Type B pancreatic cell (in vitro differentiated cells): ENCODE measurements around the gene AKT2. TPM values are rescaled to one million over a fixed set of nuclear protein-coding genes. Genes with fewer than 3 reads are reported as not detected.

ENCODE experiments used
- DNase-seq: peaks from one replicate; pipeline ENCODE4 v3.0.0; 2021; ENCODE audit warnings: mixed read lengths; ENCODE audit not compliant: unreplicated experiment; ENCODE audit errors: extremely low spot score
- H3K27ac Mint-ChIP-seq: 2 replicates; pipeline ENCODE4 v1.8.0; 2021; ENCODE audit warnings: mild to moderate bottlenecking, mixed read lengths
- H3K27me3 Mint-ChIP-seq: 2 replicates; pipeline ENCODE4 v1.8.0; 2021; ENCODE audit warnings: mixed read lengths
- H3K36me3 Mint-ChIP-seq: 2 replicates; pipeline ENCODE4 v1.8.0; 2021; ENCODE audit warnings: mixed read lengths
- H3K4me1 Mint-ChIP-seq: one replicate; pipeline ENCODE4 v1.8.0; 2021; ENCODE audit warnings: mixed read lengths; ENCODE audit not compliant: unreplicated experiment
- H3K4me3 Mint-ChIP-seq: 2 replicates; pipeline ENCODE4 v1.8.0; 2021; ENCODE audit warnings: mild to moderate bottlenecking, mixed read lengths
- H3K9me3 Mint-ChIP-seq: 2 replicates; pipeline ENCODE4 v1.8.0; 2021; ENCODE audit warnings: mixed read lengths
- total RNA-seq: library from RNA; stranded (reverse); gene quantifications from 2 replicates; pipeline ENCODE4 v1.2.1, GENCODE V29; 2021; ENCODE audit warnings: low replicate concordance
- TF ChIP-seq, protein P1 (sequence below): fragments of 200-600 bp; sonication (generic); conservative IDR thresholded peaks from 2 replicates; pipeline ENCODE4 v1.5.0; 2021; ENCODE audit warnings: antibody characterized with exemption, mild to moderate bottlenecking

AKT2 gene
- total RNA-seq, 1 donor from 2014 or later = 149 TPM

DNA sequence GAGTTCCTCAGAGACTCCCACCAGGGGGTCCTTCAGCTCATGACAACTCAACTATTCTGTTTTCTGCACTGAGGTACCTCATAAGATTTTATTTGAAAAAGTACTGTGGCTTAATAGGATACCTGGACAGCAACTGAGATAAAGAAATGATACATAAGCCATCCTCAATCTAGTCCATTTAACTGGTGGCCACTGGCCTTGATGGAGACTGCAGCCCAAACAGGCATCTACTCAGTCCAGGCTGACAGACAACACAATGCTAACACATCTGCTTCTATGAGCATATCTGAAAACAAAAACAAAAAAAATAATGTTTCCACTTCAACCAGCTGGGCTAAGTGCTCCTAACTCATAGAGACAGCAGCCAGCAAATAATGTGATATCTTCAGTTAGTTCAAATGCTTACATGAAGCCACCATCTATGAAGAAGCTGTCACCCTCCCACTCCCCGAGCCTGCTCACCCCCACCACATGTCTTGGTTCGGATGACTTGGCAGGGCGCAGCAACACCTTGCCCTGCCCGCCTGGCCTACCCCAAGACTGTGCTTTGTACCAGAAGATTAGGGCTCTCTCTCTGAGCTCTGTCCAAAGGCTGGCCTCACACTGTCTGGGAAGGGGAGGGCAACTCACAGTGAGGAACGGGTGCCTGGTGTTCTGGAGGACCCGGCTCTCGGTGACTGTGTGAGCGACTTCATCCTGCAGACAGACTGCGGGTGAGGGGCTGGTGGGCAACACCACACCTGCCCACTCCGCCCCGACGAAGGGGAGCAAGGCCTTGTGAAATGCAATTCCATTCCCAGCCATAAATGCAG lies 45.5 kb downstream of the AKT2 start:
- Mint-ChIP-seq H3K4me1 (peaks cover 5% of the 10 kb centered on the region), H3K4me3 (no peak overlapping the region), H3K9me3 (no peaks in the 10 kb centered on the region), H3K27me3 (no peaks in the 10 kb centered on the region), H3K36me3 (peaks cover 7% of the 10 kb centered on the region), H3K27ac (no peak overlapping the region)
- TF ChIP-seq, protein P1, sequence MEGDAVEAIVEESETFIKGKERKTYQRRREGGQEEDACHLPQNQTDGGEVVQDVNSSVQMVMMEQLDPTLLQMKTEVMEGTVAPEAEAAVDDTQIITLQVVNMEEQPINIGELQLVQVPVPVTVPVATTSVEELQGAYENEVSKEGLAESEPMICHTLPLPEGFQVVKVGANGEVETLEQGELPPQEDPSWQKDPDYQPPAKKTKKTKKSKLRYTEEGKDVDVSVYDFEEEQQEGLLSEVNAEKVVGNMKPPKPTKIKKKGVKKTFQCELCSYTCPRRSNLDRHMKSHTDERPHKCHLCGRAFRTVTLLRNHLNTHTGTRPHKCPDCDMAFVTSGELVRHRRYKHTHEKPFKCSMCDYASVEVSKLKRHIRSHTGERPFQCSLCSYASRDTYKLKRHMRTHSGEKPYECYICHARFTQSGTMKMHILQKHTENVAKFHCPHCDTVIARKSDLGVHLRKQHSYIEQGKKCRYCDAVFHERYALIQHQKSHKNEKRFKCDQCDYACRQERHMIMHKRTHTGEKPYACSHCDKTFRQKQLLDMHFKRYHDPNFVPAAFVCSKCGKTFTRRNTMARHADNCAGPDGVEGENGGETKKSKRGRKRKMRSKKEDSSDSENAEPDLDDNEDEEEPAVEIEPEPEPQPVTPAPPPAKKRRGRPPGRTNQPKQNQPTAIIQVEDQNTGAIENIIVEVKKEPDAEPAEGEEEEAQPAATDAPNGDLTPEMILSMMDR = no peak
- no peak for DNase-seq

GRCh38 chr19:40238775-40239174 lies 46.4 kb downstream of the AKT2 start:
- Mint-ChIP-seq H3K4me3 (no peak overlapping the region), H3K4me1 (no peaks in the 10 kb centered on the region), H3K9me3 (no peaks in the 10 kb centered on the region), H3K36me3 (peaks cover 7% of the 10 kb centered on the region), H3K27me3 (no peaks in the 10 kb centered on the region), H3K27ac (no peak overlapping the region)
- TF ChIP-seq, protein P1 = no peak
- no peak for DNase-seq

DNA sequence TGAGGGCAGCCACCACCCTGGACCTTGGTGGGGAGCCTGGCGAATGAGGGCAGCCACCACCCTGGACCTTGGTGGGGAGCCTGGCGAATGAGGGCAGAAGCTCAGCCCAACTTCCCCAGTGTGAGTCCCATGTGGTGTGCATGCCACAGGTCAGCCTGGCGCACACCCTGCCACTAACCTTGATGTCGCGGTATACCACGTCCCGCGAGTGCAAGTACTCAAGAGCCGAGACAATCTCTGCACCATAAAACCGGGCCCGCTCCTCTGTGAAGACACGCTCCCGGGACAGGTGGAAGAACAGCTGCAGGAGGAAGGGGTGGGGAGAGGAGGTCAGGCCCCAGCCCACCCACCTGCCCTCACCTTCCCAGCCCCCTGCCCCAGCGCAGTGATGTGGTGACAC lies 47.4 kb downstream of the AKT2 start:
- peaks cover 7% of the 10 kb centered on the region for H3K36me3 Mint-ChIP-seq
- no peak overlapping the region for H3K27ac Mint-ChIP-seq
- H3K4me3 Mint-ChIP-seq = no peak overlapping the region
- TF ChIP-seq, protein P1 = no peak
- no peaks in the 10 kb centered on the region for H3K9me3 Mint-ChIP-seq
- H3K4me1 Mint-ChIP-seq = no peaks in the 10 kb centered on the region
- H3K27me3 Mint-ChIP-seq = no peaks in the 10 kb centered on the region
- no peak for DNase-seq

- Mint-ChIP-seq H3K4me1 (peaks cover 10% of the 10 kb centered on the region), H3K27ac (no peak overlapping the region), H3K27me3 (no peaks in the 10 kb centered on the region), H3K9me3 (no peaks in the 10 kb centered on the region), H3K4me3 (no peak overlapping the region), H3K36me3 (peaks cover 7% of the 10 kb centered on the region)
- no peak for DNase-seq
- TF ChIP-seq, protein P1 = no peak
Measured at GRCh38 chr19:40236366-40236765, 48.8 kb downstream of the AKT2 start.

DNA sequence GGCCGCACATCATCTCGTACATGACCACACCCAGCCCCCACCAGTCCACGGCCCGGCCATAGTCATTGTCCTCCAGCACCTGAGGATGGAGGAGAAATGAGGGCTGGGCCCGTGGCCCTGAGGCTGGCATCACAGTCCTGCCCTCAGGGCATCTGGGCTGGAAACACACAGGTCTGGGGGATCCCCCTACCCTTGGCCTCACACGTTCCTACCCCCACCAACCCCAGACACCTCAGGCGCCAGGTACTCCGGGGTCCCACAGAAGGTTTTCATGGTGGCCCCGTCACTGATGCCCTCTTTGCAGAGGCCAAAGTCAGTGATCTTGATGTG lies 49.2 kb downstream of the AKT2 start:
- TF ChIP-seq, protein P1 = no peak
- Mint-ChIP-seq H3K9me3 (no peaks in the 10 kb centered on the region), H3K4me1 (peaks cover 13% of the 10 kb centered on the region), H3K4me3 (no peak overlapping the region), H3K36me3 (peaks cover 7% of the 10 kb centered on the region), H3K27me3 (no peaks in the 10 kb centered on the region), H3K27ac (no peak overlapping the region)
- DNase-seq = no peak
